ENCODE results near the gene CYP19A1.

CYP19A1 gene

DNA sequence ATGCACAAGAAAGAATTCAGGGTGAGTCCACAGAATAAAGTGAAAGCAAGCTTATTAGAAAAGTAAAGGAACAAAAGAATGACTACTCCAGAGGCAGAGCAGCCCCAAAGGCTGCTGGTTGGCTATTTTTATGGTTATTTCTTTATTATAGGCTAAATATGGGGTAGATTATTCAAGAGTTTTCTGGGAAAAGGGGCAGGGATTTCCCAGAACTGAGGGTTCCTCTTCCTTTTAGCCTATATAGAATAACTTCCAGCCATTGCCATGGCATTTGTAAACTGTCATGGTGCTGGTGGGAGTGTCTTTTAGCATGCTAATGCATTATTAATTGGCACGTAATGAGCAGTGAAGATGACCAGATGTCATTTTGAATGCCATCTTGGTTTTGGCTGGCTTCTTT, 16.7 kb upstream of the CYP19A1 start:
- H2BK120ac ChIP-seq (ENCODE audit: insufficient read depth, low read length, poor library complexity), result no peak overlapping the region
- H2BK12ac ChIP-seq (ENCODE audit: low read length), result no peak overlapping the region
- H3K4me1 ChIP-seq (ENCODE audit: control insufficient read depth in 1 of 2, insufficient read depth in 2 of 2, low read length in 2 of 2), result no peaks in the 10 kb centered on the region
- H3K79me2 ChIP-seq (ENCODE audit: control insufficient read depth, insufficient read depth, low read length, poor library complexity), result no peaks in the 10 kb centered on the region
- H3K9ac ChIP-seq (ENCODE audit: low read length), result no peak overlapping the region
- no peak for DNase-seq
- H3K9me3 ChIP-seq (ENCODE audit: insufficient read depth, low read depth, low read length), result no peaks in the 10 kb centered on the region
- H3K18ac ChIP-seq (ENCODE audit: low read length), result no peak overlapping the region
- no peaks in the 10 kb centered on the region for H3K27me3 ChIP-seq (ENCODE audit: insufficient read depth, low read length)
- no peak overlapping the region for H2BK5ac ChIP-seq (ENCODE audit: low read depth, low read length, poor library complexity)
- peaks cover 2% of the 10 kb centered on the region for H3K79me1 ChIP-seq (ENCODE audit: low read length)
- no peak overlapping the region for H3K4ac ChIP-seq (ENCODE audit: low read depth, low read length)
- H4K91ac ChIP-seq (ENCODE audit: low read depth, low read length), result no peak overlapping the region
- no peak overlapping the region for H2AFZ ChIP-seq (ENCODE audit: insufficient read depth, low read length, poor library complexity)
- H3K27ac ChIP-seq (ENCODE audit: low read depth, low read length), result no peak overlapping the region
- no peak overlapping the region for H2AK5ac ChIP-seq (ENCODE audit: low read length)
- H3K23ac ChIP-seq (ENCODE audit: low read length), result no peak overlapping the region
- no peak overlapping the region for H4K12ac ChIP-seq (ENCODE audit: low read depth, low read length)
- H3K14ac ChIP-seq (ENCODE audit: low read length), result no peak overlapping the region
- H3K4me2 ChIP-seq (ENCODE audit: low read length), result no peak overlapping the region
- H3K4me3 ChIP-seq (ENCODE audit: low read depth, low read length), result no peak overlapping the region
- no peak overlapping the region for H4K8ac ChIP-seq (ENCODE audit: low read depth, low read length)
- H3K36me3 ChIP-seq (ENCODE audit: control insufficient read depth in 1 of 2, insufficient read depth in 2 of 2, low read length in 2 of 2), result no peaks in the 10 kb centered on the region
- no CpG with 5 or more reads among the region's 1 CpG for WGBS (ENCODE audit: extremely low coverage, insufficient coverage, insufficient read length)

DNA sequence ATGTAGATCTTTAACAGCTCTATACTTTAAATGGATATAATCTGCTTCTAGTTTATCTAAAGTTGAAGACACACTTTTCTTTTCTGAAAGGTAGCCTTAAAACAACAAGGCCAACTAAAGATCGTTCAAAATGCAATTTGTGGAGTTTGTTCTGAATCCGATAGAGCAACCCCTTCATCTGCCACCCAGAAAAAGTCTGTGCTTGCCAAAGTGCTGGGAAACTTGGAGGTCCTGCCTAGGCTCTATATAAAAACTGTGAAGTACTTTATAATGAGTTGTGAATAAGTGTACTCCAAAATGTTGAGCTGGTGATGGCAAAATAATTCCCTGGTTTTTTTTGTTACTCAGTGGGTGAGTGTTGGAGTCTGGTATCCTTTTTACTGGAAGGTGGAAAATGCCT, 15.6 kb upstream of the CYP19A1 start:
- H3K79me1 ChIP-seq (ENCODE audit: low read length), result peaks cover 2% of the 10 kb centered on the region
- no peak for DNase-seq
- H3K4me1 ChIP-seq (ENCODE audit: control insufficient read depth in 1 of 2, insufficient read depth in 2 of 2, low read length in 2 of 2), result no peaks in the 10 kb centered on the region
- H2BK120ac ChIP-seq (ENCODE audit: insufficient read depth, low read length, poor library complexity), result no peak overlapping the region
- H3K18ac ChIP-seq (ENCODE audit: low read length), result no peak overlapping the region
- WGBS (ENCODE audit: extremely low coverage, insufficient coverage, insufficient read length), result no CpG with 5 or more reads among the region's 2 CpGs
- H2AFZ ChIP-seq (ENCODE audit: insufficient read depth, low read length, poor library complexity), result no peak overlapping the region
- H3K9ac ChIP-seq (ENCODE audit: low read length), result no peak overlapping the region
- H3K4ac ChIP-seq (ENCODE audit: low read depth, low read length), result no peak overlapping the region
- H2AK5ac ChIP-seq (ENCODE audit: low read length), result no peak overlapping the region
- H3K4me3 ChIP-seq (ENCODE audit: low read depth, low read length), result no peak overlapping the region
- no peaks in the 10 kb centered on the region for H3K27me3 ChIP-seq (ENCODE audit: insufficient read depth, low read length)
- H3K27ac ChIP-seq (ENCODE audit: low read depth, low read length), result no peak overlapping the region
- H2BK5ac ChIP-seq (ENCODE audit: low read depth, low read length, poor library complexity), result no peak overlapping the region
- no peak overlapping the region for H2BK12ac ChIP-seq (ENCODE audit: low read length)
- H3K14ac ChIP-seq (ENCODE audit: low read length), result no peak overlapping the region
- no peaks in the 10 kb centered on the region for H3K36me3 ChIP-seq (ENCODE audit: control insufficient read depth in 1 of 2, insufficient read depth in 2 of 2, low read length in 2 of 2)
- H4K91ac ChIP-seq (ENCODE audit: low read depth, low read length), result no peak overlapping the region
- no peak overlapping the region for H3K23ac ChIP-seq (ENCODE audit: low read length)
- H4K8ac ChIP-seq (ENCODE audit: low read depth, low read length), result no peak overlapping the region
- H3K79me2 ChIP-seq (ENCODE audit: control insufficient read depth, insufficient read depth, low read length, poor library complexity), result no peaks in the 10 kb centered on the region
- H3K9me3 ChIP-seq (ENCODE audit: insufficient read depth, low read depth, low read length), result no peaks in the 10 kb centered on the region
- H3K4me2 ChIP-seq (ENCODE audit: low read length), result no peak overlapping the region
- no peak overlapping the region for H4K12ac ChIP-seq (ENCODE audit: low read depth, low read length)

DNA sequence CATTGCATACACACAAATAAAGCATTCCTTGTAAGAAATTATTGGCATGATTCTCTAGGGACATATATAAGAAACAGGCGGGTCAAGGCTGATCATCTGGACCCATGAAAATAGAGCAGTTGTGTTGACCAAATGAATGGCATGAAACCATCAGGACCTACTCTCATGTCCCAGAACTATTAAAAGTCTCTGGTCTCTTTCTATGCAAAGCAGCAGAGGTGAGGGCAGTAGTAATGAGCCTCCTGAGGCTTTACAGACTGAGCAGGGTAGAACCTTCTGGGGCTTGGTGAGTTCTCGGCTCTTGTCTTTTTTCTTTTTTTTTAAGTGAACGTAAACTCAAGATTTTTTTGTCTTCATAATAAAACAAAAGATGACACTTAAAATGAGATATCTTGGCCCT, 12.3 kb upstream of the CYP19A1 start:
- Histone ChIP-seq H3K4me2 (ENCODE audit: low read length) (no peak overlapping the region), H3K36me3 (ENCODE audit: control insufficient read depth in 1 of 2, insufficient read depth in 2 of 2, low read length in 2 of 2) (no peaks in the 10 kb centered on the region), H3K18ac (ENCODE audit: low read length) (no peak overlapping the region), H3K9me3 (ENCODE audit: insufficient read depth, low read depth, low read length) (no peaks in the 10 kb centered on the region), H2AFZ (ENCODE audit: insufficient read depth, low read length, poor library complexity) (no peak overlapping the region), H3K27ac (ENCODE audit: low read depth, low read length) (no peak overlapping the region), H3K9ac (ENCODE audit: low read length) (no peak overlapping the region), H4K91ac (ENCODE audit: low read depth, low read length) (no peak overlapping the region), H3K4ac (ENCODE audit: low read depth, low read length) (no peak overlapping the region), H2BK120ac (ENCODE audit: insufficient read depth, low read length, poor library complexity) (no peak overlapping the region), H3K79me1 (ENCODE audit: low read length) (no peaks in the 10 kb centered on the region), H4K12ac (ENCODE audit: low read depth, low read length) (no peak overlapping the region), H3K79me2 (ENCODE audit: control insufficient read depth, insufficient read depth, low read length, poor library complexity) (no peaks in the 10 kb centered on the region), H3K4me1 (ENCODE audit: control insufficient read depth in 1 of 2, insufficient read depth in 2 of 2, low read length in 2 of 2) (no peaks in the 10 kb centered on the region), H2AK5ac (ENCODE audit: low read length) (no peak overlapping the region), H2BK12ac (ENCODE audit: low read length) (no peak overlapping the region), H3K4me3 (ENCODE audit: low read depth, low read length) (no peak overlapping the region), H3K23ac (ENCODE audit: low read length) (no peak overlapping the region), H3K27me3 (ENCODE audit: insufficient read depth, low read length) (no peaks in the 10 kb centered on the region), H3K14ac (ENCODE audit: low read length) (no peak overlapping the region), H2BK5ac (ENCODE audit: low read depth, low read length, poor library complexity) (no peak overlapping the region), H4K8ac (ENCODE audit: low read depth, low read length) (no peak overlapping the region)
- no peak for DNase-seq
- no CpG with 5 or more reads among the region's 3 CpGs for WGBS (ENCODE audit: extremely low coverage, insufficient coverage, insufficient read length)

- no peak overlapping the region for H3K4ac ChIP-seq (ENCODE audit: low read depth, low read length)
- H2AFZ ChIP-seq (ENCODE audit: insufficient read depth, low read length, poor library complexity), result no peak overlapping the region
- H3K36me3 ChIP-seq (ENCODE audit: control insufficient read depth in 1 of 2, insufficient read depth in 2 of 2, low read length in 2 of 2), result no peaks in the 10 kb centered on the region
- no peak overlapping the region for H3K27ac ChIP-seq (ENCODE audit: low read depth, low read length)
- H4K91ac ChIP-seq (ENCODE audit: low read depth, low read length), result no peak overlapping the region
- H3K79me1 ChIP-seq (ENCODE audit: low read length), result no peaks in the 10 kb centered on the region
- H3K14ac ChIP-seq (ENCODE audit: low read length), result no peak overlapping the region
- no peak for DNase-seq
- H2BK5ac ChIP-seq (ENCODE audit: low read depth, low read length, poor library complexity), result no peak overlapping the region
- no peak overlapping the region for H2AK5ac ChIP-seq (ENCODE audit: low read length)
- H3K27me3 ChIP-seq (ENCODE audit: insufficient read depth, low read length), result no peaks in the 10 kb centered on the region
- H4K8ac ChIP-seq (ENCODE audit: low read depth, low read length), result no peak overlapping the region
- WGBS (ENCODE audit: extremely low coverage, insufficient coverage, insufficient read length), result no CpG with 5 or more reads among the region's 4 CpGs
- no peak overlapping the region for H4K12ac ChIP-seq (ENCODE audit: low read depth, low read length)
- no peaks in the 10 kb centered on the region for H3K4me1 ChIP-seq (ENCODE audit: control insufficient read depth in 1 of 2, insufficient read depth in 2 of 2, low read length in 2 of 2)
- H3K79me2 ChIP-seq (ENCODE audit: control insufficient read depth, insufficient read depth, low read length, poor library complexity), result no peaks in the 10 kb centered on the region
- no peak overlapping the region for H3K4me3 ChIP-seq (ENCODE audit: low read depth, low read length)
- no peak overlapping the region for H2BK120ac ChIP-seq (ENCODE audit: insufficient read depth, low read length, poor library complexity)
- H3K4me2 ChIP-seq (ENCODE audit: low read length), result no peak overlapping the region
- H3K18ac ChIP-seq (ENCODE audit: low read length), result no peak overlapping the region
- no peak overlapping the region for H2BK12ac ChIP-seq (ENCODE audit: low read length)
- H3K9ac ChIP-seq (ENCODE audit: low read length), result no peak overlapping the region
- H3K9me3 ChIP-seq (ENCODE audit: insufficient read depth, low read depth, low read length), result no peaks in the 10 kb centered on the region
- no peak overlapping the region for H3K23ac ChIP-seq (ENCODE audit: low read length)
Measured at GRCh38 chr15:51349156-51349844, 10.9 kb upstream of the CYP19A1 start.

Data from trophoblast cell (in vitro differentiated cells and primary cell).